Activated gamma-delta T cell treated with anti-CD3 and anti-CD28 coated beads, Interleukin-2, amount 50 U/mL, for 16 hours (primary cell): ENCODE measurements around the gene CNDP2.
"Not testable (repeated sequence)": the region's sequence is repeated elsewhere in the genome, so short reads cannot be mapped to it uniquely, and the experiment has no call there.

Source experiments
- DNase-seq: peaks from one replicate; pipeline ENCODE4 v3.0.0-alpha.2; 2020; ENCODE audit warnings: low read depth

The CNDP2 gene

DNA sequence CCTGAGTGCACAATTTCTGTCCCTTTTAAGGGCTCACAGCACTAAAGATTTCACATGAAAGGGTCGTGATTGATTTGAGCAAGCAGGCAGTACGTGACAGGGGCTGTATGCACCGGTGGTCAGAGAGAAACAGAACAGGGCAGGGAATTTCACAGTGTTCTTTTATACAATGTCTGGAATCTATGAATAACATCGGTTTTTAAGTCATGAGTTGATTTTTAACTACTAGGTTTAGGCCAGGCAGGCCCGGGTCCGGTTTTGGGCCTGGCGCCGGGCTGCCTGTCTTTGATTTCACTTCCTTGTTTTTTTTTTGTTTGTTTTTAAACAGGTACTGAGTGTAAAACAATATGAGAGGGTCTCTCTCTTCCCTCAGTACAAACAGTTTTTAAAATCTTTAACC lies 4.6 kb downstream of the CNDP2 start:
- not testable (repeated sequence) for DNase-seq

GRCh38 chr18:74501386-74501785 lies 5.2 kb downstream of the CNDP2 start:
- DNase-seq = no peak

GRCh38 chr18:74503137-74503536 lies 7.0 kb downstream of the CNDP2 start:
- DNase-seq = no peak

DNA sequence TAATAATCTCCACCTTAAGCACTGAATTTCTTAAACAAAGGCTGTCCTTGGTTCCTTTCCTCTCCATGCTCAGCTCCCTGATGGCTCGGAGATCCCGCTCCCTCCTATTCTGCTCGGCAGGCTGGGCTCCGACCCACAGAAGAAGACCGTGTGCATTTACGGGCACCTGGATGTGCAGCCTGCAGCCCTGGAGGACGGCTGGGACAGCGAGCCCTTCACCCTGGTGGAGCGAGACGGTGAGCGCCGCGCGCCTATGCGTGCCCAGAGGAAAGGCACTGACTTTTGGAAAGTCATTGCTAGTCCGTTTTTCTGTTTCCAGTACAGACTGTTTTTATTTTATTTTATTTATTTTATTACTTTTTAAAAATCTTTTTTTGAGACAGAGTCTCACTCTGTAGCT lies 9.6 kb downstream of the CNDP2 start:
- no peak for DNase-seq

DNA sequence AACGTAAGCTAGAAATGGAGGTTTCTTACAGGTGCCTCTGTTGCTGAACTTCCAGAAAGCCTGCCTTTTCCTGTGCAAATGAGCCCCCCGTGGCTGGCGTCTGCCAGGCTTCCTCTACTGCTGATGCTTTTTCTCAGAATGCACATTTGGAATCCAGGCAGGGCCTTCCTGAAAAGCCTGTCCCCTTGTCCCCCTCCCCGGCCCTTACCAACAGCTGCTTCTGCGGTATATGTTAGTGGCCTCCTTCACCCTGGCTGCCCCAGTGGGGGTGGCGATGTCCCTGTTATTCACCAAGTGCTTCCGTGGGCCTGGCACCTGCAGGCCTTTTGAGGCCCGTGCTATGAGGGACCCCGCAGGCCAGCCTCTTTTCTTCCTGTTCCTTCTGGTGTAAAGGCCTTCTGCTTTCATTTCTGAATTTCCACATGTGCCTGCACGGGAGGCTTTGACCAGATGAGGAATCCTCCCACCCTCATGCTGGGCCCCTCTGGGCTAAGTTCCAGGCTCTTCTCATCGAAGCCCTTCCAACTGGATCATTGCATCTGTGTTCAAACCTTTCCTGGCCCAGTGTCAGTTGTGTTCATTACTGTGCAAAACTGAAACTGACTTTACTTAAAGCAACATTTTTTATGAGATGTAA lies 10.4 kb downstream of the CNDP2 start:
- DNase-seq = no peak

DNA sequence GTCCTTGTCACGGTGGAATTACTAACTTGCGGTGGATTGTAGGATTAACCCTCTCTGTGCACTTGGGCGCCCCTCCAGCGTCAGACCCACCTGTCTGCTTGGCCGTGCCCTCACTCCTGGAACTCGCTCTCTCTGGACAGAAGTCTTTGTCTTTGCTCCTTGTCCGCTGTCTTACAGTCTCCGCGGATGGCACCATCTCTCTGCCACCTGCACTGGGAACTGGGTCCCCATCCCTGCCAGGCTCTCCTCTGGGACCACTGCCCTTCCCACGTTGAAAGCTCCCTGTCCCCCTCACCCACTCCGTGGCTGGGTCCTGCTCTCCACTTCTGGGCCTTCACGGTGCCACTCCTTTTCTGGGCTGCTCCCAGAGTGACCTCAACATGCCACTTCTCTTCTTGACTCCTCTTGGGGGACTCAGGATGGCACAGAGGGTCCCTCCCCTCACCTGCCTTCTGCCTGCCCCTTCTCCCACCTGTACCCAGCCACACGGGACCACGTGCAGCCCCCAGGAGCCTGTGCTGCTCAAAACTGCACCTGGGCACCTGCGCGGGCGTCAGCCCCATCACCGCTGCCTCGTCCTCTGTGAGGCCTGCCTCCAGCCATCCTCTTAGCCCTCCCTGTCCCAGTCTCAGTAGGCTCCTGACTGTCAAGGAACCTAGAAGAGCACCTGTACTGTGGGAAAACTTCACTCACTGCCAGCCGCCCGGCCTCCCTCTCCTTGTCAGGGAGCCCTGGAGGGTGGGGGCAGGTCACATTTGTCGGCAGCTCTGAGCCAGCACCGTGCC lies 11.1 kb downstream of the CNDP2 start:
- DNase-seq = no peak

DNA sequence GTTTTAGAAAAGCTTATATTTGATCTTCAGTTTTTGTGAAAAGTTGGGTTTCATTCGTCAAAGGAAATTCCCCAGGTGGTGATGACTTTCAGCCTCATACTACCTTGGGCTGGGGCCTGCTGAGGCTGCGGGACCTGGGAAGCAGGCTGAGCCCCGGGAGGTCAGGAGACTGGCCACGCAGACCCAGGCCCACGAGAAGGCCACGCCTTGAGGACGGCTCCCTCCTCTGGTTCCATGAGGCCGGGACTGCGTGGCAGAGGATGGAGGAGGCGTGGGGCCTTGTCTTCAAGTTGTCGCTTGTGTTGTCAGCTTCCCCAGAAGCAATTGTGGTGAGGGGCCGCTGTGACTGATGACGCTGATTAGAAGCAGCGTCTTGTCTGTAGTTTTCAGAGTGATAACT lies 11.8 kb downstream of the CNDP2 start:
- DNase-seq = no peak

- no peak for DNase-seq
Measured at GRCh38 chr18:74508366-74508765, 12.2 kb downstream of the CNDP2 start.

- DNase-seq = no peak
Measured at GRCh38 chr18:74508821-74509225, 12.7 kb downstream of the CNDP2 start.

DNA sequence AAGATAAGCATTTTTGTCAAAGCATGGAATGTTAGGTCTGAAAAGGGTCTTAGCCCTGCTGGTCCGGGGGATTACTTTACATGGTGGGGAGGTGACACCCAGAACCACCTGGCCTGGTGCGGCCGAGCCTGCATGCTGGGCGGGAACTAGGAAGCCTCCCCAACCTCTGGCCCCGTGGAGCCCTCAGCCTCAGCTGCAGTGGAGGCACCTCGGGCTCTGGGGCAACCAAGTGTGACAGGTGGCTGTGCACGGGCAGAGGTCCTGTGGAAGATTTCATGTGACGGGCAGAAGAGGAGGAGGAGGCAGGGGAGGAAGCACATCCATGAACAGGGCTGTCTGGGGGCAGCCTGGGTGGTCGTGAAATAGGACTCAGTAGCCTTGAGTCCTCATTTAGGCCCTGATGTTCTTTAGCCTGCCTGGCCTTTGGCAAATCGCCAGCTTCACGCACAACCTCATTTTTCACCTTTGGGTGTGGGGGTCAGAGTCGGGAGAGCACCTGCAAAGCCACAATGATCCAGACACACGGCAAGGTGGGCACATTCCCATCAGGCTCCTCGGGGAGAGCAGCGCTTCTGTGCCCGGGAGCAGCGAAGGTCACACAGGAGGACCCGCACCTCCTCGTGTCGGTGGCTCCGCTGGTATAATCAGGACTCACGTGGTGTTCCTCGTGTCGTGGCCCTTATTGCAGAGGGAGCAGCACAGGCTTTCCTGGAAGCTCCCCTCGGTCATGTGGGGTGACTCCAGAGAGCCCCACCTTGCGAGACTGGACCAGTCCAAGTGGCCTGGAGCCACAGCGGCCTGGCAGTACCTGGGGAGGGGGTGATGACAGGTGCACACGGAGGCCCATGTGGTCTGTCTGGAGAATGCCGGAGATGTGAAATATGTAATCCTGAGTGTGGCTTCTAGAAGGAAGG lies 13.9 kb downstream of the CNDP2 start:
- no peak for DNase-seq

GRCh38 chr18:74510770-74511095 lies 14.6 kb downstream of the CNDP2 start:
- no peak for DNase-seq

DNA sequence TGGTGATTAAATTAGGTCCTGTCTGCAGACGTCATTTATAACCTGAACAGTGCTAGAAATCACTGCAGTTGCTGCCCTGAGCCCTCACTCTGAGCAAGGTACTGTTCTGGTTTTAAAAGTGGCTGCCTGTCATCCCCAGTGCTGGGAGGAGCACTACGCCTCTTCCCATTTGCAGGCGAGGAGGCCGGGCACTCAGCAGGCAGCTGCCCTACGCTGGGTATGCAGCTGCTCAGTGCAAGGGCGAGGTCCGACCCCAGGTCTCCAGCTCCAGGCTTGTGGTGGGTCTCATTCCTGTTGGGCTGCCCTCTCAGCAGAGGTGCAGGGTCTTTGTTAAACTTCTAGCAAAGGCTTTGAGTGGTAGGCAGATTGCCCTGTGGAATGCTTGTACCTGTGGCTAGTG lies 15.7 kb downstream of the CNDP2 start:
- no peak for DNase-seq

DNA sequence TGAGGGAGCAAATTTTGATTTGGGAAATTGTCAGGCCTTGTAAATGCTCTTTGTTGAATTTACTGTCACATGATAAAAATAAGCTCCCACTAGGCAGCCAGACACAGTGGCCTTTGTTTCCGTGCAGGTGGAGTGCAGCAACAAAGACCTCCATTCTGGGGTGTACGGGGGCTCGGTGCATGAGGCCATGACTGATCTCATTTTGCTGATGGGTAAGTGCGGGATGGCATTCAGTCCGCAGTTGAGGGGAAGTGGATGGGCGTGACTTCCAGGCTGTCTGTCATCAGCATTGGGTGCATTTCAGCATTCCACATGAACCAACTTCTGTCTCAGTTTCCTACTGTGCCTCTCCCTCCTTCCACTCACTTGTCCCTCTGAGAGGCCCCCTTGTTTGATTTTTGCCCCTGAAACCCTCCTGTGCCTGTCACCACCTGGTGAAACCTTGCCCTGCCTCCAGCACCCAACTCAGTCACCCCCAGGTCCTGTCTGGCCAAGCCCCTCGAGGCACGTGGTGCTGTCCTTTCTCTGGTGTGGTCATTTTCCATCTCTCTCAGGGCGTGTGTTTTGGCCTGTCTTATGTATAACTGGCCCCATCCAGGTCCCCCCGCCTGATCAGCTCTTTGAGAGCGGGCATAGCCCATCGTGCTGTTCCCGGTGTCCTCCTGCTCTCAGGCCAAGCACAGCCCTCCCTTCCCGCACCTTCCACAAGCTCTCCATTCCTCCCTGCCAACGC lies 16.3 kb downstream of the CNDP2 start:
- DNase-seq = no peak

DNA sequence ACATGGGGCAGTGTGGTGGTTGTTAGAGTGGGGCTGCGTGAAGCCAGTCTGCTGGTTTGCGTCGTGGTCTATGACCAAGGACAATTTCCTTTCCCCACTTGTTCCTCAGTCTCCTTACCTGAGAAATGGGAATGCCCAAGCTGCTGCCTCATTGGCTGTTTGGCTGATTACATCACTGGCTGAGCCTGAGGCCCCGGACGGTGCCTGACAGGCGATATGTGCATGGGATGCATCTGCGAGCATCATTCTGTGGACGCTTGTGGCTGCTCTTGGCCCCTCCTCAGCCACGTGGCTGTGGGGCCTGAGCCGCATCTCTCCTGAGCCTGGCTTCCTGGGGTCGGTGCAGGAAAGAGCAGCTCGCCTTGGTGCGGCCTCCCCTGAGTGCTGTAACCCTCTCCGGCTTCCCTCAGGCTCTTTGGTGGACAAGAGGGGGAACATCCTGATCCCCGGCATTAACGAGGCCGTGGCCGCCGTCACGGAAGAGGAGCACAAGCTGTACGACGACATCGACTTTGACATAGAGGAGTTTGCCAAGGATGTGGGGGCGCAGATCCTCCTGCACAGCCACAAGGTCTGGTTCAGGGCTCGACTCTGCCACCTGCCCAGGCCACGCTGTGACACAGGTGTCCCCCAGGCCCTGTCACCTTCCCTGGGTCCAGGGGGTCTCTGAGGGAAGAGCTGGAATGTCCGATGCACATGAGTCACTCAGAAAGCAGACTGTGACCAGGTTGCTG lies 17.2 kb downstream of the CNDP2 start:
- no peak for DNase-seq

- no peak for DNase-seq
Measured at GRCh38 chr18:74513883-74514205, 17.7 kb downstream of the CNDP2 start.

- DNase-seq = no peak
Measured at GRCh38 chr18:74514860-74515495, 18.8 kb downstream of the CNDP2 start.

GRCh38 chr18:74515620-74516231 lies 19.6 kb downstream of the CNDP2 start:
- DNase-seq = no peak

DNA sequence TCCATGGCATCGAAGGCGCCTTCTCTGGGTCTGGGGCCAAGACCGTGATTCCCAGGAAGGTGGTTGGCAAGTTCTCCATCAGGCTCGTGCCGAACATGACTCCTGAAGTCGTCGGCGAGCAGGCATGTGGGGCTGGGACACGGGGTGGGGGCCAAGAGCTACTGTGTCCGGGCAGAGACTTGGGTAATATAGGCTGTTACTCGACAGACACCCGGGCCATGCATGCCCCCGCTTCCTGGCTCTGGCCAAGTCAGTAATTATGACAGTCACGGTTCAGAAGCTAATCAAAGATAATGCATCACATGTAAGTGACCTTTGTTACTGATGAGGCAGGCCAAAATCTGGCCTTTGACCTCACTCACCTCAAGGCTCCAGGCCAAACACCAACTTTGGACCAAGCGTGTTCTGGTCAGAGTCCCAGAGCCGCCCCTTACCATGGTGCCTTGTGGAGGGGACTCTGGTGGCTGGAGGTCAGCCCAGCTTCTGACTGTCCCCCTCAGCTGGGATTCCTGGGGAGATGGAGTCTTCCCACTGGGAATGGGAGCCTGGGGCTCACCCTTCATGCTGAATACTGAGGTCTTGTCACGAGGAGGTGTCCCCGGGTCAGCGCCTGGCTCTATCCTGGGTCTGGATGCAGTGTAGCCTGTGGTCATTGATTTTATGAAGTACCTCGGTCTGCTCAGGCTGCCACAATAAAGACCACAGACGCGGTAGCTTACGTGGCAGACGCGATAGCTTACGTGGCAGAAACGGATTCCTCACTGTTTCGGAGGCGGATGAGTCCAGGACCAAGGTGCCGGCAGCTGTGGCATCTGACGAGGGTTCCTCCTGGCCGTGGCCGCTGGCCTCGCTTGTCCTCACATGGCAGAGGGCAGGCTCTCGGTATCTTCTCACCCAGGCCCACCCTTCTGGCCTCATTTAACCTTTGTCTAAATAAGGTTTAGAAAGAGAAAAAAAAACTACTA lies 20.4 kb downstream of the CNDP2 start:
- no peak for DNase-seq

DNA sequence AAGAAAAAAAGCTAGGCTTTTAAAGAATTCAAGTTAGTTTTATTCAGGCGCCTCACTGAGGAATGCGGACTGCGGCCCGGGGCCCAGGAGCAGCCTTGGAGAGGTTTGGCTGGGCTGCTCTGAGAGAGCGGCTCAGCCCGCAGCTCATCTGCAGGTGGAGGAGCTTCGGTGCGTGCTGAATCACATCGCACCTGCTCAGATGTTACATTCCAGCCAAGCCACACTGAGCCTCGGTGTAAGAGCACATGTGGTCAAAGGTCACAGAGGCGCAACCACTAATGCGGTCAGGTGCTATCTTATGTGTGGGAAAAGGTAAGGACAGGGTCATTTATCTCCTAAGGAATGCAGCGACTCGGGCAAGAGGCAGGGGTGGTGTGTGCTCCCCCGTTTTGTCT lies 21.1 kb downstream of the CNDP2 start:
- no peak for DNase-seq
